ENCODE measurements around the gene GRID1.

DNA sequence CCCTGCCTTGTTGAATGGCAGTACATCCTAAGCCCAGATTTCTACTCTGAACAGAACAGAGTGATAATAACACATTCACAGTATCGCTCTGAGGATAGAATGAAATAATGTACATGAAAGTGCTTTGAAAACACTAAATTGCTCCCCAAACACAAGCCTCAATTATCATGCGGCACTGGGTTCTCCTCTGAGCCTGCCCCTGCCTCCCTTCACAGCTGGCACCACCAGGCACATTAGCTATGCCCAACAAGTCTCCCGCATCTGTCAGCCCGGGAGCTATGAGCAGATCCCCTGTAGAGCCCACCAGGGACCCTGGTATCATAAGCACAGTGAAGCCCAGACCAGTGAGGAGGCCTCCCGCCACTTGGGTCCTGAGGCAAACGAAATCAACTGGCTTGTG lies 405.5 kb downstream of the GRID1 start:
- no peak for TF ChIP-seq POLR2A (IDR thresholded peaks at IDR 0.05)
- TF ChIP-seq, protein P1, sequence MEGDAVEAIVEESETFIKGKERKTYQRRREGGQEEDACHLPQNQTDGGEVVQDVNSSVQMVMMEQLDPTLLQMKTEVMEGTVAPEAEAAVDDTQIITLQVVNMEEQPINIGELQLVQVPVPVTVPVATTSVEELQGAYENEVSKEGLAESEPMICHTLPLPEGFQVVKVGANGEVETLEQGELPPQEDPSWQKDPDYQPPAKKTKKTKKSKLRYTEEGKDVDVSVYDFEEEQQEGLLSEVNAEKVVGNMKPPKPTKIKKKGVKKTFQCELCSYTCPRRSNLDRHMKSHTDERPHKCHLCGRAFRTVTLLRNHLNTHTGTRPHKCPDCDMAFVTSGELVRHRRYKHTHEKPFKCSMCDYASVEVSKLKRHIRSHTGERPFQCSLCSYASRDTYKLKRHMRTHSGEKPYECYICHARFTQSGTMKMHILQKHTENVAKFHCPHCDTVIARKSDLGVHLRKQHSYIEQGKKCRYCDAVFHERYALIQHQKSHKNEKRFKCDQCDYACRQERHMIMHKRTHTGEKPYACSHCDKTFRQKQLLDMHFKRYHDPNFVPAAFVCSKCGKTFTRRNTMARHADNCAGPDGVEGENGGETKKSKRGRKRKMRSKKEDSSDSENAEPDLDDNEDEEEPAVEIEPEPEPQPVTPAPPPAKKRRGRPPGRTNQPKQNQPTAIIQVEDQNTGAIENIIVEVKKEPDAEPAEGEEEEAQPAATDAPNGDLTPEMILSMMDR (IDR thresholded peaks at IDR 0.05) = no peak
